ENCODE measurements around the gene IRX6. TPM values are rescaled to one million over a fixed set of nuclear protein-coding genes. Genes with fewer than 3 reads are reported as not detected.

IRX6 gene
- total RNA-seq, 1 donor from 2014 or later: not detected

- Histone ChIP-seq H3K4me3 (ENCODE audit: low read depth, low read length) (no peak overlapping the region), H3K27me3 (ENCODE audit: control insufficient read depth, insufficient read depth, low read length) (no peaks in the 10 kb centered on the region), H3K36me3 (ENCODE audit: control insufficient read depth, insufficient read depth, low read length) (no peaks in the 10 kb centered on the region)
- no peak for TF ChIP-seq CTCF (IDR thresholded peaks at IDR 0.05; ENCODE audit: insufficient read depth, low read length, severe bottlenecking)
- peak; percentile 89 for FAIRE-seq
- DNase-seq (ENCODE audit: low read depth): peak; percentile 98
Measured at GRCh38 chr16:55297062-55297909, 26.7 kb upstream of the IRX6 start.

- peak; percentile 92 for DNase-seq (ENCODE audit: low read depth)
- no peak for FAIRE-seq
Measured at GRCh38 chr16:55297910-55298479, 26.0 kb upstream of the IRX6 start.

GRCh38 chr16:55301385-55302008 is 22.5 kb upstream of the IRX6 start:
- no peaks in the 10 kb centered on the region for H3K36me3 ChIP-seq (ENCODE audit: control insufficient read depth, insufficient read depth, low read length)
- no peak for TF ChIP-seq CTCF (IDR thresholded peaks at IDR 0.05; ENCODE audit: insufficient read depth, low read length, severe bottlenecking)
- H3K27me3 ChIP-seq (ENCODE audit: control insufficient read depth, insufficient read depth, low read length): no peaks in the 10 kb centered on the region
- DNase-seq (ENCODE audit: low read depth): no peak
- no peak overlapping the region for H3K4me3 ChIP-seq (ENCODE audit: low read depth, low read length)
- FAIRE-seq: no peak

More at GRCh38 chr16:55297910-55298479, 26.0 kb upstream of the IRX6 start:
- TF ChIP-seq CTCF (IDR thresholded peaks at IDR 0.05; ENCODE audit: insufficient read depth, low read length, severe bottlenecking): no peak
- H3K4me3 ChIP-seq (ENCODE audit: low read depth, low read length): no peak overlapping the region
- no peaks in the 10 kb centered on the region for H3K27me3 ChIP-seq (ENCODE audit: control insufficient read depth, insufficient read depth, low read length)
- H3K36me3 ChIP-seq (ENCODE audit: control insufficient read depth, insufficient read depth, low read length): no peaks in the 10 kb centered on the region

GRCh38 chr16:55302635-55303034 is 21.4 kb upstream of the IRX6 start:
- FAIRE-seq: no peak
- no peak for DNase-seq (ENCODE audit: low read depth)
- TF ChIP-seq CTCF (IDR thresholded peaks at IDR 0.05; ENCODE audit: insufficient read depth, low read length, severe bottlenecking): no peak
- Histone ChIP-seq H3K4me3 (ENCODE audit: low read depth, low read length) (no peak overlapping the region), H3K36me3 (ENCODE audit: control insufficient read depth, insufficient read depth, low read length) (no peaks in the 10 kb centered on the region), H3K27me3 (ENCODE audit: control insufficient read depth, insufficient read depth, low read length) (no peaks in the 10 kb centered on the region)

GRCh38 chr16:55308973-55309372 is 15.0 kb upstream of the IRX6 start:
- FAIRE-seq (peak; percentile 40), DNase-seq (ENCODE audit: low read depth) (peak; percentile 50)

More at GRCh38 chr16:55308973-55309372, 15.0 kb upstream of the IRX6 start:
- no peak overlapping the region for H3K4me3 ChIP-seq (ENCODE audit: low read depth, low read length)
- TF ChIP-seq CTCF (IDR thresholded peaks at IDR 0.05; ENCODE audit: insufficient read depth, low read length, severe bottlenecking): no peak
- no peaks in the 10 kb centered on the region for H3K27me3 ChIP-seq (ENCODE audit: control insufficient read depth, insufficient read depth, low read length)
- no peaks in the 10 kb centered on the region for H3K36me3 ChIP-seq (ENCODE audit: control insufficient read depth, insufficient read depth, low read length)

All from bronchial epithelial cell (primary cell).